SK-N-SH treated with all-trans-retinoic acid at 6 μM for 48 hours (cell line): Measurements from ENCODE around the gene MAP3K7.

Experiments
- ATAC-seq: fragments of 200-7000 bp; cut with Tn5 transposase; 3 replicates; pipeline ENCODE4 v1.9.1; 2020; ENCODE audit warnings: mild to moderate bottlenecking, moderate library complexity
- ARNTL ChIP-seq: fragments of 450-650 bp; formaldehyde crosslinking; IDR thresholded peaks from 2 replicates; pipeline ENCODE4 v1.5.0; 2020; ENCODE audit warnings: low read depth, mild to moderate bottlenecking, moderate library complexity, borderline replicate concordance
- BACH2 ChIP-seq: fragments of 250-450 bp; sonication (Bioruptor Pico); IDR thresholded peaks from 2 replicates; pipeline ENCODE4 v1.9.0; 2021; ENCODE audit warnings: mild to moderate bottlenecking, borderline replicate concordance
- CSDC2 ChIP-seq: fragments of 250-450 bp; sonication (Bioruptor Pico); IDR thresholded peaks from 2 replicates; pipeline ENCODE4 v1.5.0; 2020; ENCODE audit warnings: mild to moderate bottlenecking, moderate library complexity
- CSRNP3 ChIP-seq: fragments of 250-450 bp; sonication (Bioruptor Pico); IDR thresholded peaks from 2 replicates; pipeline ENCODE4 v1.5.1; 2021; ENCODE audit warnings: mild to moderate bottlenecking, moderate library complexity
- ESRRG ChIP-seq: fragments of 250-450 bp; sonication (Bioruptor Pico); IDR thresholded peaks from 2 replicates; pipeline ENCODE4 v1.6.1; 2021; ENCODE audit warnings: mild to moderate bottlenecking
- GLIS3 ChIP-seq: fragments of 250-450 bp; sonication (Bioruptor Pico); IDR thresholded peaks from 2 replicates; pipeline ENCODE4 v1.5.0; 2020; ENCODE audit warnings: mild to moderate bottlenecking, moderate library complexity
- ISL1 ChIP-seq: fragments of 250-450 bp; sonication (Bioruptor Pico); IDR thresholded peaks from 2 replicates; pipeline ENCODE4 v2.1.2; 2022; ENCODE audit warnings: mild to moderate bottlenecking, moderate library complexity
- OSR1 ChIP-seq: fragments of 250-450 bp; sonication (Bioruptor Pico); IDR thresholded peaks from 2 replicates; pipeline ENCODE4 v1.8.0; 2022; ENCODE audit warnings: moderate library complexity, mild to moderate bottlenecking, inconsistent platforms
- PATZ1 ChIP-seq: fragments of 250-450 bp; sonication (Bioruptor Pico); IDR thresholded peaks from 2 replicates; pipeline ENCODE4 v1.8.0; 2020; ENCODE audit warnings: mild to moderate bottlenecking, moderate library complexity, borderline replicate concordance
- POU6F1 ChIP-seq: fragments of 250-450 bp; sonication (Bioruptor Pico); IDR thresholded peaks from 2 replicates; pipeline ENCODE4 v1.8.0; 2021; ENCODE audit warnings: low read depth, mild to moderate bottlenecking, moderate library complexity, borderline replicate concordance
- PPARA ChIP-seq: fragments of 250-450 bp; sonication (Bioruptor Pico); IDR thresholded peaks from 2 replicates; pipeline ENCODE4 v1.5.0; 2020; ENCODE audit warnings: mild to moderate bottlenecking, borderline replicate concordance
- RARB ChIP-seq: fragments of 250-450 bp; sonication (Bioruptor Pico); IDR thresholded peaks from 2 replicates; pipeline ENCODE4 v1.8.0; 2021; ENCODE audit warnings: mild to moderate bottlenecking, moderate library complexity
- SNAI2 ChIP-seq: fragments of 250-450 bp; sonication (Bioruptor Pico); IDR thresholded peaks from 2 replicates; pipeline ENCODE4 v1.5.0; 2020; ENCODE audit warnings: mild to moderate bottlenecking, moderate library complexity
- TCF4 ChIP-seq: fragments of 250-450 bp; sonication (Bioruptor Pico); IDR thresholded peaks from 2 replicates; pipeline ENCODE4 v1.8.0; 2021; ENCODE audit warnings: mild to moderate bottlenecking, moderate library complexity, borderline replicate concordance
- TOX ChIP-seq: fragments of 250-450 bp; sonication (Bioruptor Pico); IDR thresholded peaks from 2 replicates; pipeline ENCODE4 v1.8.0; 2021; ENCODE audit warnings: mild to moderate bottlenecking, moderate library complexity, borderline replicate concordance
- TSHZ2 ChIP-seq: fragments of 250-450 bp; sonication (Bioruptor Pico); IDR thresholded peaks from 2 replicates; pipeline ENCODE4 v1.5.0; 2020; ENCODE audit warnings: mild to moderate bottlenecking, moderate library complexity
- ZC3H10 ChIP-seq: fragments of 250-450 bp; sonication (Bioruptor Pico); IDR thresholded peaks from 2 replicates; pipeline ENCODE4 v1.5.1; 2021; ENCODE audit warnings: mild to moderate bottlenecking, moderate library complexity
- ZFP3 ChIP-seq: fragments of 250-450 bp; sonication (Bioruptor Pico); IDR thresholded peaks from 2 replicates; pipeline ENCODE4 v1.5.0; 2020; ENCODE audit warnings: mild to moderate bottlenecking, moderate library complexity
- ZFP30 ChIP-seq: fragments of 450-650 bp; formaldehyde crosslinking; IDR thresholded peaks from 2 replicates; pipeline ENCODE4 v1.5.0; 2022; ENCODE audit warnings: mild to moderate bottlenecking, moderate library complexity
- ZNF565 ChIP-seq: fragments of 450-650 bp; formaldehyde crosslinking; conservative IDR thresholded peaks from 2 replicates; pipeline ENCODE4 v1.5.0; 2020; ENCODE audit warnings: low read depth, mild to moderate bottlenecking, moderate library complexity
- ZNF70 ChIP-seq: fragments of 450-650 bp; formaldehyde crosslinking; IDR thresholded peaks from 2 replicates; pipeline ENCODE4 v1.5.0; 2020; ENCODE audit warnings: mild to moderate bottlenecking, moderate library complexity
- ZNF8 ChIP-seq: fragments of 450-650 bp; formaldehyde crosslinking; IDR thresholded peaks from 2 replicates; pipeline ENCODE4 v1.5.0; 2020; ENCODE audit warnings: mild to moderate bottlenecking, moderate library complexity
- TF ChIP-seq, protein P1 (sequence below): fragments of 250-450 bp; sonication (Bioruptor Pico); IDR thresholded peaks from 2 replicates; pipeline ENCODE4 v1.5.1; 2020; ENCODE audit warnings: low read depth, mild to moderate bottlenecking, moderate library complexity

Gene MAP3K7

GRCh38 chr6:90545448-90545847, 41.4 kb downstream of the MAP3K7 start (continued):
- TF ChIP-seq POU6F1 (CRISPR knock-in tag), result no peak
- TF ChIP-seq BACH2 (CRISPR knock-in tag), result no peak

GRCh38 chr6:90544741-90545140, 42.1 kb downstream of the MAP3K7 start:
- ATAC-seq, result no peak
- TF ChIP-seq SNAI2 (CRISPR knock-in tag), result no peak
- no peak for TF ChIP-seq CSRNP3
- no peak for TF ChIP-seq PATZ1 (CRISPR knock-in tag)
- TF ChIP-seq TOX (CRISPR knock-in tag), result no peak
- no peak for TF ChIP-seq ISL1 (CRISPR knock-in tag)
- no peak for TF ChIP-seq OSR1 (CRISPR knock-in tag)
- no peak for TF ChIP-seq ZNF70
- no peak for TF ChIP-seq ARNTL (CRISPR knock-in tag)
- TF ChIP-seq BACH2 (CRISPR knock-in tag), result no peak
- TF ChIP-seq ESRRG, result no peak
- TF ChIP-seq ZNF565 (CRISPR knock-in tag), result no peak
- TF ChIP-seq PPARA (CRISPR knock-in tag), result no peak
- no peak for TF ChIP-seq TSHZ2 (CRISPR knock-in tag)

- no peak for ATAC-seq
- TF ChIP-seq CSRNP3 (no peak), TSHZ2 (CRISPR knock-in tag) (no peak), ZNF565 (CRISPR knock-in tag) (no peak), ARNTL (CRISPR knock-in tag) (no peak), ZFP30 (no peak), TCF4 (CRISPR knock-in tag) (no peak), CSDC2 (no peak), RARB (CRISPR knock-in tag) (no peak), ZFP3 (no peak), OSR1 (CRISPR knock-in tag) (no peak), ZC3H10 (CRISPR knock-in tag) (no peak), GLIS3 (CRISPR knock-in tag) (no peak), ZNF8 (no peak), PPARA (CRISPR knock-in tag) (no peak)
- TF ChIP-seq, protein P1, sequence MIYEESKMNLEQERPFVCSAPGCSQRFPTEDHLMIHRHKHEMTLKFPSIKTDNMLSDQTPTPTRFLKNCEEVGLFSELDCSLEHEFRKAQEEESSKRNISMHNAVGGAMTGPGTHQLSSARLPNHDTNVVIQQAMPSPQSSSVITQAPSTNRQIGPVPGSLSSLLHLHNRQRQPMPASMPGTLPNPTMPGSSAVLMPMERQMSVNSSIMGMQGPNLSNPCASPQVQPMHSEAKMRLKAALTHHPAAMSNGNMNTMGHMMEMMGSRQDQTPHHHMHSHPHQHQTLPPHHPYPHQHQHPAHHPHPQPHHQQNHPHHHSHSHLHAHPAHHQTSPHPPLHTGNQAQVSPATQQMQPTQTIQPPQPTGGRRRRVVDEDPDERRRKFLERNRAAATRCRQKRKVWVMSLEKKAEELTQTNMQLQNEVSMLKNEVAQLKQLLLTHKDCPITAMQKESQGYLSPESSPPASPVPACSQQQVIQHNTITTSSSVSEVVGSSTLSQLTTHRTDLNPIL (CRISPR knock-in tag), result no peak
These were observed 42.8 kb downstream of the MAP3K7 start for GRCh38 chr6:90544081-90544480.
